Adrenal gland (tissue), 12 donors: ENCODE measurements around the gene AMIGO2. TPM values are rescaled to one million over a fixed set of nuclear protein-coding genes. Genes with fewer than 3 reads are reported as not detected.
A peak's percentile ranks its signal among the peaks of the same experiment; 100 is the strongest.

Source experiments
- DNase-seq, 7 donors: peaks; one replicate each; pipeline ENCODE4 v3.0.0-alpha.2; 2019 to 2020
- H3K27ac ChIP-seq, 5 donors: fragments of 200-600 bp; sonication (generic) in 4 of 5; 1 replicate in 3 of 5; 2 replicates in 2 of 5; pipeline versions ENCODE4 v1.5.1 to v1.8.0; 2016 to 2020; ENCODE audit warnings: mild to moderate bottlenecking in 1 of 5
- H3K27me3 ChIP-seq: fragments of 200-600 bp; 2 replicates; pipeline ENCODE4 v1.8.0; 2021
- H3K36me3 ChIP-seq, 2 donors: fragments of 200-600 bp; replicated peaks in 1 of 2; 1 replicate in 1 of 2; 2 replicates in 1 of 2; pipeline versions ENCODE4 v1.5.1 to v1.8.0; 2018 to 2022
- H3K4me1 ChIP-seq, 2 donors: fragments of 200-600 bp; replicated peaks in 1 of 2; 1 replicate in 1 of 2; 2 replicates in 1 of 2; pipeline versions ENCODE4 v1.5.1 to v1.8.0; 2018 to 2021
- H3K4me3 ChIP-seq, 4 donors: fragments of 200-600 bp; sonication (generic) in 3 of 4; one replicate each; pipeline ENCODE4 v1.5.1; 2016 to 2018
- H3K9me3 ChIP-seq, 3 donors: fragments of 200-600 bp; sonication (generic) in 1 of 3; replicated peaks in 1 of 3; 1 replicate in 2 of 3; 2 replicates in 1 of 3; pipeline versions ENCODE4 v1.5.1 to v1.8.0; 2016 to 2021
- POLR2A ChIP-seq, 2 donors: fragments of 450-650 bp; IDR thresholded peaks; one replicate each; pipeline ENCODE4 v1.6.1; 2017; ENCODE audit warnings: antibody characterized with exemption in 2 of 2, mild to moderate bottlenecking in 2 of 2, moderate library complexity in 1 of 2
- WGBS, 4 donors: extraction: QIAGEN DNeasy Blood & Tissue Kit in 2 of 4; methylation state at CpG; one replicate each; pipeline versions ENCODE4 v1.1.5 to v1.1.7; 2013 to 2017; 5-methylcytosine and 5-hydroxymethylcytosine counted together
- intact Hi-C, 2 donors: fragments of 100-400 bp; cut with DNase I; formaldehyde crosslinking; loops; one replicate each; pipeline versions ENCODE4 v1.14.1 to v1.15.0; 2022 to 2023
- polyA plus RNA-seq, 3 donors: library from polyadenylated mRNA; stranded (reverse); fragments of 200-250 nt in 2 of 3; fragments of 350-450 nt in 1 of 3; fragmentation: Illumina TruSeq in 1 of 3; extraction: RNeasy Lipid Tissue Mini Kit (QIAGEN cat#74804) in 1 of 3; gene quantifications; one replicate each; pipeline ENCODE4 v1.2.3, GENCODE V29; 2013 to 2014
- total RNA-seq, 9 donors: library from RNA; depleted of rRNA in 4 of 9; stranded (reverse); fragments of >200 nt in 4 of 9; fragments of 120-200 nt in 1 of 9; fragmentation: NEBNext Ultra II Directional in 1 of 9; extraction: Animal tissue kit (Norgen Biotek cat#: 25700) in 1 of 9; gene quantifications; one replicate each; pipeline versions ENCODE4 v1.1.0 to v1.2.4, GENCODE V29; 2013 to 2023
- TF ChIP-seq, protein P1 (sequence below), 6 experiments: fragments of 450-650 bp in 4 of 6; fragments of 200-600 bp in 2 of 6; sonication (generic) in 1 of 6; IDR thresholded peaks; 1 replicate in 5 of 6; 2 replicates in 1 of 6; pipeline versions ENCODE4 v1.5.1 to v1.8.0; 2016 to 2021; ENCODE audit warnings: antibody characterized with exemption in 6 of 6, mild to moderate bottlenecking in 2 of 6, moderate library complexity in 1 of 6
- donor health status: healthy with polysubstance abuse.
- donor health status: Bipolar disorder and iron deficiency.
- donor health status: DM: yes; HTN: yes; CAD: no.
- donor health status: DM: no; HTN: no; CAD: no.
- donor health status: DM: no; HTN: no; CAD: no.
- donor health status: DM: yes; HTN: yes; CAD: no.

AMIGO2 gene
- total and polyA plus RNA-seq, 12 donors = 10.6 to 40.4 (median 28.3) TPM

DNA sequence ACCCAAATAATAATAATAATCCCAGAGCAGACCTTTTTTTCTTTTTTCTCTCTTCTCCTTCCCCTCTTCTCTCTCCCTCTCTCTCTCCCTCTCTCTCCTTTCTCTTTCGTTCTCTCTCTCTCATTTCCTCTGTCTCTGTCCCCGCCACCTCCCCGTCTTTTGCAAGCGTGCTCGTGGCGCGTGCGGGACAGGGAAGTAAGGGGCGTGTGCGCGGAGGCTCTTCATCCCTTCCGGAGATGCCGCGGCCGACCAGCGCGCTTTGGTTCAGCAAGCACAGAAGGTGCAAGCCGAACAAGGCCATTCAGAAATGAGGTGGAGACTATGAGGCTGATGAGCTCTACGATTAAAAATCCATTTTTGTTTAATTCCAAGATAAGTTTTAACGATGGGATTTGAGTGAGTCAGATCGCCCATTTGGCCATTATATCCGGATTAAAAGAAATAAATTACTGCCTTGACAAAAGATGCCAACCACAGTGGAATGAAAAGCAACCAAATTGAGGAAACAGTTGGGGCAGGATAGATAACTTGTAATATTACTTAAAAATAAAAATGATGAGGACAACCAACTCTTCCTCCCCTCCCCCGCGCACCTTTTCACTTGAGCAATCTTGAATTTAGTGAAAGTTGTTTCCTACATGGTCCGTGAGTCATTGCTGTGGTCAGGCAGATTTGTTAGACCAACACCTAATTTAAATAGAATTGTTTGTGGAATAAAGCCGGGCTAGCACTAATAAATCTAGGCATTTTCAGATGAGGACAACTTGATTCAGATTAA lies 1.2 kb upstream of the AMIGO2 start:
- Histone ChIP-seq H3K4me3 (peak overlapping the region; percentile 7 to 90 (median 41)), H3K27ac (peak overlapping the region; percentile 68 to 93 (median 90)), H3K9me3 (no peaks in the 10 kb centered on the region), H3K36me3 (no peaks in the 10 kb centered on the region), H3K4me1 (peaks cover 6 to 56% of the 10 kb centered on the region in 2 donors), H3K27me3 (no peaks in the 10 kb centered on the region)
- DNase-seq = peak; percentile 65 to 82 (median 75)
- WGBS, 4 donors = 5 to 10% (median 8%) methylated on average over 26 of the region's 26 CpGs
- peak in 1 of 2 donors; percentile 59 for TF ChIP-seq POLR2A (IDR thresholded peaks at IDR 0.05)
- TF ChIP-seq, protein P1, sequence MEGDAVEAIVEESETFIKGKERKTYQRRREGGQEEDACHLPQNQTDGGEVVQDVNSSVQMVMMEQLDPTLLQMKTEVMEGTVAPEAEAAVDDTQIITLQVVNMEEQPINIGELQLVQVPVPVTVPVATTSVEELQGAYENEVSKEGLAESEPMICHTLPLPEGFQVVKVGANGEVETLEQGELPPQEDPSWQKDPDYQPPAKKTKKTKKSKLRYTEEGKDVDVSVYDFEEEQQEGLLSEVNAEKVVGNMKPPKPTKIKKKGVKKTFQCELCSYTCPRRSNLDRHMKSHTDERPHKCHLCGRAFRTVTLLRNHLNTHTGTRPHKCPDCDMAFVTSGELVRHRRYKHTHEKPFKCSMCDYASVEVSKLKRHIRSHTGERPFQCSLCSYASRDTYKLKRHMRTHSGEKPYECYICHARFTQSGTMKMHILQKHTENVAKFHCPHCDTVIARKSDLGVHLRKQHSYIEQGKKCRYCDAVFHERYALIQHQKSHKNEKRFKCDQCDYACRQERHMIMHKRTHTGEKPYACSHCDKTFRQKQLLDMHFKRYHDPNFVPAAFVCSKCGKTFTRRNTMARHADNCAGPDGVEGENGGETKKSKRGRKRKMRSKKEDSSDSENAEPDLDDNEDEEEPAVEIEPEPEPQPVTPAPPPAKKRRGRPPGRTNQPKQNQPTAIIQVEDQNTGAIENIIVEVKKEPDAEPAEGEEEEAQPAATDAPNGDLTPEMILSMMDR (IDR thresholded peaks at IDR 0.05) = no peak
- intact Hi-C loops = loop anchor here in 1 of 2 donors (5.0 kb wide), 1 partner anchor 226 kb away; no protein-coding TSS in a partner anchor

GRCh38 chr12:47079981-47080724 lies 394 bp upstream of the AMIGO2 start:
- TF ChIP-seq, protein P1 (IDR thresholded peaks at IDR 0.05) = no peak
- no peak for TF ChIP-seq POLR2A (IDR thresholded peaks at IDR 0.05)
- H3K36me3 ChIP-seq = no peaks in the 10 kb centered on the region
- no peaks in the 10 kb centered on the region for H3K27me3 ChIP-seq
- 0 to 1% (median 0%) methylated on average over 6 to 49 of the region's 49 CpGs for WGBS, 4 donors
- DNase-seq = peak; percentile 63 to 82 (median 66)
- peak overlapping the region; percentile 68 to 93 (median 90) for H3K27ac ChIP-seq
- H3K4me3 ChIP-seq = peak overlapping the region; percentile 24 to 90 (median 50)
- intact Hi-C loops = loop anchor here in 1 of 2 donors (5.0 to 10.0 kb wide), 3 partner anchors 43 to 227 kb away; no protein-coding TSS in a partner anchor
- H3K9me3 ChIP-seq = no peaks in the 10 kb centered on the region
- H3K4me1 ChIP-seq = peaks cover 6 to 48% of the 10 kb centered on the region in 2 donors

- H3K36me3 ChIP-seq = no peaks in the 10 kb centered on the region
- intact Hi-C loops = loop anchor here in 1 of 2 donors (5.0 to 10.0 kb wide), 2 partner anchors 42 to 146 kb away; no protein-coding TSS in a partner anchor
- 2 to 8% (median 4%) methylated on average over 12 to 17 of the region's 17 CpGs for WGBS, 4 donors
- peak; percentile 46 to 74 (median 54) for DNase-seq
- peaks cover 6 to 37% of the 10 kb centered on the region in 2 donors for H3K4me1 ChIP-seq
- peak overlapping the region; percentile 15 to 93 (median 90) for H3K27ac ChIP-seq
- peak overlapping the region in 3 of 4 donors; percentile 56 to 90 (median 58) for H3K4me3 ChIP-seq
- TF ChIP-seq, protein P1 (IDR thresholded peaks at IDR 0.05) = no peak
- peak in 1 of 2 donors; percentile 37 for TF ChIP-seq POLR2A (IDR thresholded peaks at IDR 0.05)
- no peaks in the 10 kb centered on the region for H3K27me3 ChIP-seq
- H3K9me3 ChIP-seq = no peaks in the 10 kb centered on the region
Observed at GRCh38 chr12:47078733-47079467, 859 bp downstream of the AMIGO2 start.
